Measurements from ENCODE around the gene MTTP.

GRCh38 chr4:99536271-99536670 lies 38.4 kb upstream of the MTTP start:
- TF ChIP-seq CTCF (IDR thresholded peaks at IDR 0.05) (no peak), EZH2 (IDR thresholded peaks at IDR 0.05; ENCODE audit: borderline replicate concordance, insufficient read depth, low read depth, low read length, poor library complexity, severe bottlenecking) (no peak)
